GM12872 (cell line): Measurements from ENCODE around the gene BNC1.

Source experiments
- CTCF ChIP-seq: IDR thresholded peaks from 3 replicates; pipeline ENCODE4 v1.5.1; 2011; ENCODE audit warnings: low read depth, mild to moderate bottlenecking, low read length, moderate library complexity; ENCODE audit not compliant: insufficient read depth

BNC1 gene

DNA sequence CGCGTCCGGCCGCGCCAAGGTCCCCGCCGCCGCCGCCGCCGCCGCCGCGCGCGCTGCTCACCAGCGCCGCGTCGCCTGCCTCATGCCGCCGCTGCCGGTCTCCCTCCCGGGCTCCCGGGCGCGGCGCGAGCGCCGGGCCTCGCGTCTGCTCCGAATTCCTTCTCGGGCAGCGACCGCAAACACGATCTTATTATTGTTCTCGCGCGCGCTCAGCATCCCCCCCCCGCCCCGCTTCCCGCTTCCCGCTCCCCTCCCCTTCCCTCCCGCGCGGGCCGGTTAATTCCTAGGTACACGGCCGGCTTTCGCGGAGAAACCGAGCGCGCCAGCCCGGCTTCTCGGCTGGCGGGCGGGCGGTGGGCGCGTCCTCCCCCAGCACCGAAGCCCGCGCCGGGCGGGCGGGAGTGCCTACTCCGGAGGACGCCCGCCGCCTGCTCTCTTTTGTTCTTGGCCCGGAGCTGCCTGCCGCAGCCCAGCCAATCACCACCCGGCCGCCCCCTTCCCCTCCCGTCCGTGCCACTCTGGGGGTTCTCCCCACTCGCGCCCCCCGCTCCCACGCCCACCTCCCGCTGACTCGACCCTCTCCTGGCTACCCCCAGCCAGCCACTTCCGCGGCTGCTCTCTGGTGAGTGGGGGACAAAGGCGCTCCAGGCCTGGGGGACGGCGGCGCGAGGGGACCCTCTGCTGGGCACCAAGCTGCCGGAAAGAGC is 76.7 kb downstream of the BNC1 start, which contains the start of gene HDGFL3:
HDGFL3 (minus strand) TSS at position 164 of the 707 bp plus-strand sequence. CDS start 409 bp downstream, outside the sequence.
- TF ChIP-seq CTCF: 0 out of 3 replicates have a peak, but pooled peaks have one; percentile 5

- TF ChIP-seq CTCF: no peak
These were observed 77.3 kb downstream of the BNC1 start for GRCh38 chr15:83207009-83207659.

DNA sequence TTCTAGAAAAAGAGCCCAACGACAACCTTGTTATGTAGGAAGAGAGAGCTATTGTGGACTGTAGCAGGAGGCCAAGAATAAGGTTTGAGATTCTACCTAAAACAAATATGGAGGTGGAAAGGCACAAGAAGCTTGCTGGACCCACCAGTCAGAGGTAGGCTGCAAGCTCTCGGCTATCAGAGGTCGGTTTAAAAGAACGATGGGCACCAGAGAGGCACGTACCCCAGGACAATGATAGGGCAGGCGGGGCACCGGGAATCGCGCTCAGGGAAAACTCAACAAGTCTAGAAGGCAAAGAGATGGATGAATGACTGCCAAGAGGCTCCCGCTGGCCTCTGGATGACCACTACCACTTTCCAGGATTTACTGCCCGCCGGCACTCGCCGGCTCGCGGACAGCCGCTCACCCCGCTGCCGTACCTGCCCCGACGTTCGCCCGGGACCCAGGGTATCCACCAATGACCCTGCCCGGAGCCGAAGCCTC is 77.9 kb downstream of the BNC1 start:
- TF ChIP-seq CTCF: no peak
